ENCODE results near the gene SLC17A9. TPM values are rescaled to one million over a fixed set of nuclear protein-coding genes. Genes with fewer than 3 reads are reported as not detected.

The SLC17A9 gene
- polyA plus RNA-seq, 2 donors = 1.0 to 3.3 TPM

DNA sequence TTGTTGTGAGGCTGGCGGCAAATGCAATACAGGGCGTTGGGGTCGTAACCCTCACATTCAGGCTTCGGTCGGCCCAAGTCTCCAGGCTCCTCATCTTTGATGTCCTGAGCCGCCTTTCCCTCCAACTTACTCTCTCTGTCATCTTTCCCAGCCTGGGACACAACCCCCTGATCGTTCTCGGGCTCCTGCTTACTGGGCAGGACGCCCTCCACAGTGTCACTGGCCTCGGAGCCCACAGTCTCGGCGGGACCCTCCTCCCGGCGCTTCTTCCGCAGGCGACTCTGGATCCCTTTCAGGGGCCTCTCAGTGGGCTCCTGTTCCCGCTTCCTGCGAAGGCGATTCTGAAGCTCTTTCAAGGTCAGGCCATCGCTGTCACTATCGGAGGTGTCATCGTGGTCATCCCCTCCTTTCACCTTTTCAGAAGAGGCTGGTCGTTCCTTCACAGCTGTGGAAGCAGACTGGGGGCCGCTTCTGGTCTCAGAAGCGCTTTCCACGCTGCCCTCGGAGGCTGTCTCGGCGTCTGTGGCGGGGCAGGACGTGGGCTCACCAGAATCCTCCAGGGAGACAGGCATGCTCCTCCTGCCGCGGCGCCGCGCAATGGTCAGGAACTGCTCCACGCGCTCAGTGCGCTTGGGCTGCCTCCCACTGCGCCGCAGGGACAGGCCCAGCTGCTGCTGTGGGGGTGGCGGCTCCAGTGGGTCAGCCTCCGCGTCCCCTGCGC lies 41.6 kb upstream of the SLC17A9 start:
- WGBS, 2 donors = 96% methylated on average over 45 of the region's 45 CpGs

DNA sequence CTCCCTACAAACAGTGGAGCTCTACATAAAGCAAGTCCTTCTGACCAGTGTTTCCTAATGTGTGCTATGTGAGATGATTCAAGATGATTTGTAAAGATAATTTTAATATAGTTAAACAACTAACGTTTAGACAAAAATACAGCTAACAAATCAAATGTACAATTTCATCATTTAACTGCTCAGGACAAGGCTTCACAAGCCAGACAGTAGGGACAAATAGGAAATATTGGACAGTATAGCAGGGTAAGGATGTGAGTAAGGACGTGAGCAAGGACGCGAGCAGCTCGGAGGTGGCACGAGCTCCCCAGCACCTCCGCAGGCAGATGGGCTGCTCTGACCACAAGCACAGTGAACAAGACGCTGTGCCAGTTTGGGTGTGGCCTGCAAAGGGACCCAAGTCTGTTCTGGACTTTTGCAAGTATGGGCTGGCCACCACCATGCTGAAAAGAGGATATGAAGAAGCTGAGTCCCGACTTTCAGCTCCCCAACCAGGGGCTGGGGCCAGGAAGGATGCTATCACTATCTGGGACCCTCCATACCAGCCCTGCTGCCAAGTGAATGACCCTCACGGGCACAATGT lies 40.7 kb upstream of the SLC17A9 start:
- WGBS, 2 donors = 75 to 79% methylated on average over 10 of the region's 10 CpGs
- Histone ChIP-seq H3K9me3 (ENCODE audit: control insufficient read depth in 2 of 2, insufficient read depth in 1 of 2, low read depth in 1 of 2, low read length in 1 of 2) (no peaks in the 10 kb centered on the region), H3K27ac (ENCODE audit: low read depth in 2 of 2, low read length in 1 of 2) (no peak overlapping the region), H3K27me3 (ENCODE audit: control insufficient read depth in 1 of 2, insufficient read depth in 2 of 2, low read length in 2 of 2) (no peaks in the 10 kb centered on the region), H3K36me3 (ENCODE audit: control insufficient read depth in 2 of 2, insufficient read depth in 2 of 2, low read length in 1 of 2) (peaks cover 19 to 40% of the 10 kb centered on the region in 2 donors), H3K4me3 (ENCODE audit: low read depth in 1 of 2, low read length in 2 of 2) (no peak overlapping the region), H3K4me1 (ENCODE audit: control insufficient read depth in 2 of 2, insufficient read depth in 2 of 2, low read length in 1 of 2) (peaks cover 0 to 2% of the 10 kb centered on the region in 2 donors)

More for the DNA sequence above, 41.6 kb upstream of the SLC17A9 start:
- Histone ChIP-seq H3K4me3 (ENCODE audit: low read depth in 1 of 2, low read length in 2 of 2) (no peak overlapping the region), H3K4me1 (ENCODE audit: control insufficient read depth in 2 of 2, insufficient read depth in 2 of 2, low read length in 1 of 2) (peaks cover 0 to 2% of the 10 kb centered on the region in 2 donors), H3K27me3 (ENCODE audit: control insufficient read depth in 1 of 2, insufficient read depth in 2 of 2, low read length in 2 of 2) (no peaks in the 10 kb centered on the region), H3K9me3 (ENCODE audit: control insufficient read depth in 2 of 2, insufficient read depth in 1 of 2, low read depth in 1 of 2, low read length in 1 of 2) (no peaks in the 10 kb centered on the region), H3K36me3 (ENCODE audit: control insufficient read depth in 2 of 2, insufficient read depth in 2 of 2, low read length in 1 of 2) (peaks cover 26 to 48% of the 10 kb centered on the region in 2 donors), H3K27ac (ENCODE audit: low read depth in 2 of 2, low read length in 1 of 2) (no peak overlapping the region)

DNA sequence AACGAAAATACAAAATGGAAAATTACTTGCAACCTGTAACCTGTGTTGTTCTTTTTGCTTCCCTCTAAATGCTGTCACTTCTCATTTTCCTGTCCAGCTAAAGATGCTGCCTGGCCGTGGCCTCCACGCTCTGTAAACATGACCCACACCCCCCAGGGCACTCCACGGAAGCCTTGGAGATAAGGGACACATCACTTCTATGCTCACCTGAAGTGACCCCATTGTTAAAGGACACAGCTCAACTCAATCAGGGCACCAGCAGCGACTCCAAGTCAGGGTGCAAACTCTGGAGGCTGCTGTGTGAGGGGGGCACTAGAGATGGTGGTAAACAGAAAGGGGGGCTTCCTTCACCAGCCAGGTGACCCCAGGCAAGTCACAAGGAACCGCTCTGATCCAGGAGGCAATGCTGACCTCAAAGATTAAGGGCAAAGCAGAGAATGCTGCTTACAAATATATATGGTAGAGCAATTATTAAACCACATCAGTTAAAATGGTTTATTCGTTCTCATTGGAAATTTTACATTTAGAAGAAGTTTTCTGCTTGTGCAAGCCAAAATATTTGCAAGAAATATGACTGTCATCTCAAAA lies 39.4 kb upstream of the SLC17A9 start:
- peaks cover 14 to 36% of the 10 kb centered on the region in 2 donors for H3K36me3 ChIP-seq (ENCODE audit: control insufficient read depth in 2 of 2, insufficient read depth in 2 of 2, low read length in 1 of 2)
- no peak overlapping the region for H3K27ac ChIP-seq (ENCODE audit: low read depth in 2 of 2, low read length in 1 of 2)
- no peaks in the 10 kb centered on the region for H3K27me3 ChIP-seq (ENCODE audit: control insufficient read depth in 1 of 2, insufficient read depth in 2 of 2, low read length in 2 of 2)
- H3K4me1 ChIP-seq (ENCODE audit: control insufficient read depth in 2 of 2, insufficient read depth in 2 of 2, low read length in 1 of 2) = peaks cover 0 to 6% of the 10 kb centered on the region in 2 donors
- no peak overlapping the region for H3K4me3 ChIP-seq (ENCODE audit: low read depth in 1 of 2, low read length in 2 of 2)
- no peaks in the 10 kb centered on the region for H3K9me3 ChIP-seq (ENCODE audit: control insufficient read depth in 2 of 2, insufficient read depth in 1 of 2, low read depth in 1 of 2, low read length in 1 of 2)
- 80 to 82% methylated on average over 7 of the region's 7 CpGs for WGBS, 2 donors

DNA sequence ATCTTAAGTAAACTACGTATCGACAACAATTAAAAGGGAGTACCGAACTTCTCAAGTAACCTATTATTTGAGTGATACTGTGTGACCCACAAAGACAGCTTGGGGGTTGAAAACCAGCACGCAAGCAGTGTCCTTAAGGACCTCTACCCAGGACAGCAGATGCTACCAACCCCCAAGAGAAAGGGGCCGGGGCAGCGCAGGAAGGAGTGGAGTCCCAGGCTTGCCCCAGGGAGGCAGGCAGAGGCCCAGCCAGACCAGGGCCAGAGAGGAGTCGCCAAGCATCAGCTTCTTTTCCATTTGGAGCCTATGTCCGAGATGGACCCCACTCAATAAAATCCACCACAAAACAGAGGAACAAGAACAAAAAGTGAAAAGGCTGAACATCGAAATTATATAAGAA lies 38.1 kb upstream of the SLC17A9 start:
- Histone ChIP-seq H3K27me3 (ENCODE audit: control insufficient read depth in 1 of 2, insufficient read depth in 2 of 2, low read length in 2 of 2) (no peaks in the 10 kb centered on the region), H3K9me3 (ENCODE audit: control insufficient read depth in 2 of 2, insufficient read depth in 1 of 2, low read depth in 1 of 2, low read length in 1 of 2) (no peaks in the 10 kb centered on the region), H3K4me3 (ENCODE audit: low read depth in 1 of 2, low read length in 2 of 2) (no peak overlapping the region), H3K27ac (ENCODE audit: low read depth in 2 of 2, low read length in 1 of 2) (no peak overlapping the region), H3K36me3 (ENCODE audit: control insufficient read depth in 2 of 2, insufficient read depth in 2 of 2, low read length in 1 of 2) (peaks cover 12 to 26% of the 10 kb centered on the region in 2 donors), H3K4me1 (ENCODE audit: control insufficient read depth in 2 of 2, insufficient read depth in 2 of 2, low read length in 1 of 2) (peaks cover 0 to 6% of the 10 kb centered on the region in 2 donors)
- 77 to 82% methylated on average over 9 of the region's 9 CpGs for WGBS, 2 donors

DNA sequence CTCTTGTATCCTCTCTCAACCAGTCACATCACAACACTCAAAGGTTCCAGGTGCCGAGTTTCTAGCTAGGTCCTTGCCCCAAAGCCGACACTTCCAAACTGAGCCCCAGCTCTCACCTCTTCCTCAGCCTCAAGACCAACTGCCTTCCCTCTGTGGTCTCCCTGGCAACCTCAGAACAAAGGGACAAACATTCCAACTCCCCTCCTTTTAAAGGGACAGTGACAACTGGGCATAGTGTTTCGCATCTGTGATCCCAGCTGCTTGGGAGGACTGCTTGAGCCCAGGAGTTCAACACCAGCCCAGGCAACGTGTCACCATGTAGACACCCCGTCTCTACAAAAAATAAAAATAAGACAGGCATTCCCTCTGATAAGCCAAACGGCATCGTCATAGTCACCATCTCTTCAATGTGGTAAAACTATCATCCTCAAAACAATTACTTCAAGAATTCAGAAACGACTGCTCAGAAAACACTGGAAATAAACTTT lies 37.5 kb upstream of the SLC17A9 start:
- Histone ChIP-seq H3K36me3 (ENCODE audit: control insufficient read depth in 2 of 2, insufficient read depth in 2 of 2, low read length in 1 of 2) (peaks cover 12 to 22% of the 10 kb centered on the region in 2 donors), H3K4me3 (ENCODE audit: low read depth in 1 of 2, low read length in 2 of 2) (no peak overlapping the region), H3K4me1 (ENCODE audit: control insufficient read depth in 2 of 2, insufficient read depth in 2 of 2, low read length in 1 of 2) (peaks cover under 1 to 10% of the 10 kb centered on the region in 2 donors), H3K27me3 (ENCODE audit: control insufficient read depth in 1 of 2, insufficient read depth in 2 of 2, low read length in 2 of 2) (no peaks in the 10 kb centered on the region), H3K9me3 (ENCODE audit: control insufficient read depth in 2 of 2, insufficient read depth in 1 of 2, low read depth in 1 of 2, low read length in 1 of 2) (no peaks in the 10 kb centered on the region), H3K27ac (ENCODE audit: low read depth in 2 of 2, low read length in 1 of 2) (no peak overlapping the region)
- 39 to 43% methylated on average over 8 of the region's 8 CpGs for WGBS, 2 donors

DNA sequence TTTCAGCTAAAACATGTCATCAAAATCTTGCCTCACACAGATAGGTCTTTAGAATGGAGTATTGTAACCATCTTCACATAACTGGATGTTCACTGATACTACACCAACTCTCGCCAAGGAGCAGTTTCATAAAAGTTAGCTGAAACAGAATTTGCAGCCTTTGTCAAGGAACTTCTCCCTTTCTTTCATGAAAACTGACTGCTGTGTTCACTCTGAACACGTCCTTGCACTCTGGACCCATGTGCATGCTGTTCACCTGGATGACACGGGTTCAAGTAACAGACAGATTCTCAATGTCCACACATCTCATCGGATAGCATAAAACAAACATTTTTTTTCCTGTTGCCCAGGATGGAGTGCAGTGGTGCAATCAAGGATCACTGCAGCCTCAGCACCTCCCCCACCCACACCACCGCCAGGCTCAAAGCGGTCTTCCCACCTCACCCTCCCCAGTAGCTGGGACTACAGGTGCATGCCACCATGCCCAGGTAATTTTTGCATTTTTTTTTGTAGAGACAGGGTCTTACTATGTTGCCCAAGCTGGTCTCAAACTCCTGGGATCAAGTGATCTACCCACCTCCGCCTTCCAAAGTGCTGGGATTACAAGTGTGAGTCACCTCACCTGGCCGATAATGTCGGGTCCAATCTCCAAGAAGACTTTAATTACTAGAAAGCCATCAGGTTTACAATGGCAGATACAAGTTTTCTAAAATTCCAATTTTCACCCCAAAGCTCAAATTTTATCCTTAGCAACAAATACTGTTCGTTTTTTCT lies 35.6 kb upstream of the SLC17A9 start:
- Histone ChIP-seq H3K4me3 (ENCODE audit: low read depth in 1 of 2, low read length in 2 of 2) (no peak overlapping the region), H3K27ac (ENCODE audit: low read depth in 2 of 2, low read length in 1 of 2) (no peak overlapping the region), H3K4me1 (ENCODE audit: control insufficient read depth in 2 of 2, insufficient read depth in 2 of 2, low read length in 1 of 2) (peaks cover 3 to 15% of the 10 kb centered on the region in 2 donors), H3K9me3 (ENCODE audit: control insufficient read depth in 2 of 2, insufficient read depth in 1 of 2, low read depth in 1 of 2, low read length in 1 of 2) (no peaks in the 10 kb centered on the region), H3K27me3 (ENCODE audit: control insufficient read depth in 1 of 2, insufficient read depth in 2 of 2, low read length in 2 of 2) (no peaks in the 10 kb centered on the region), H3K36me3 (ENCODE audit: control insufficient read depth in 2 of 2, insufficient read depth in 2 of 2, low read length in 1 of 2) (peaks cover 0 to 5% of the 10 kb centered on the region in 2 donors)
- 61 to 67% methylated on average over 10 of the region's 10 CpGs for WGBS, 2 donors

DNA sequence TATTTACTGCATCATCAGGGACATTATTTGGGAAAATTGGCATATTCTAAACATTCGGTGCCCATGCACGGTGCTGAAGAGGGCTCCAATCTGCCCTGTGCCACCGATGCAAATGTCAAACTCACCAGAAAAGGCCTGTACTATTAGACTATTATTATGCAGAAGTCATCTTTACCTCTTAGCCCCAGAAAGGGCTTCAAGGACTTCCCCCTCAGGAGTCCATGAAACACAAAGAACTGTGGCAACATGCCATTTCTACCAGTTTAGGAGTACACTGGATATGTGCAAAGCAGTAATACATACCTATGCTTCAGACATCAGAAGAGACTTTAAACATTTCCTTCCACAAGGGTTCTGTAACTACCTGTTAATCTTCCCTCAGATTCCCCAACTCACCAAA lies 34.8 kb upstream of the SLC17A9 start:
- WGBS, 2 donors = 54 to 67% methylated on average over 3 of the region's 3 CpGs
- no peak overlapping the region for H3K27ac ChIP-seq (ENCODE audit: low read depth in 2 of 2, low read length in 1 of 2)
- H3K27me3 ChIP-seq (ENCODE audit: control insufficient read depth in 1 of 2, insufficient read depth in 2 of 2, low read length in 2 of 2) = no peaks in the 10 kb centered on the region
- no peaks in the 10 kb centered on the region for H3K9me3 ChIP-seq (ENCODE audit: control insufficient read depth in 2 of 2, insufficient read depth in 1 of 2, low read depth in 1 of 2, low read length in 1 of 2)
- peaks cover 0 to 7% of the 10 kb centered on the region in 2 donors for H3K36me3 ChIP-seq (ENCODE audit: control insufficient read depth in 2 of 2, insufficient read depth in 2 of 2, low read length in 1 of 2)
- no peak overlapping the region for H3K4me3 ChIP-seq (ENCODE audit: low read depth in 1 of 2, low read length in 2 of 2)
- H3K4me1 ChIP-seq (ENCODE audit: control insufficient read depth in 2 of 2, insufficient read depth in 2 of 2, low read length in 1 of 2) = peaks cover 3 to 22% of the 10 kb centered on the region in 2 donors

DNA sequence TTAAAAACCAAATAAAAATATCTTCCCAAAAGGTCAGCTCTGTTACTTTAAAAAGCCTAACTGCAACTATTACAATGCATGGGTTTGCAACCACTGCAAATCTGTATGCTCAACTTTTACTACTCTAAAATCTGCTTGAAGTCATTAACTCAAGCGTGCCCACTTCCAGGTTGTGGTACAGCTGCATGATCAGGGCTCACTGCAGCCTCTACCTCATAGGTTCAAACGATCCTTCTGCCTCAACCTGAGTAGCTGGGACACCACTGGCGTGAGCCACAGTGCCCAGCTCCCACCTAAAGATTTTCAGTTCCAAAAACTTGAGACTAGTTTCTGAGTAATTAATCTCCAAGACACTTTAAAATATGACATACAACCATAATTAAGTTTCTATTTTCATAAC lies 34.4 kb upstream of the SLC17A9 start:
- Histone ChIP-seq H3K4me1 (ENCODE audit: control insufficient read depth in 2 of 2, insufficient read depth in 2 of 2, low read length in 1 of 2) (peaks cover 3 to 22% of the 10 kb centered on the region in 2 donors), H3K27ac (ENCODE audit: low read depth in 2 of 2, low read length in 1 of 2) (no peak overlapping the region)
- WGBS, 2 donors = 42 to 46% methylated on average over 3 of the region's 3 CpGs

DNA sequence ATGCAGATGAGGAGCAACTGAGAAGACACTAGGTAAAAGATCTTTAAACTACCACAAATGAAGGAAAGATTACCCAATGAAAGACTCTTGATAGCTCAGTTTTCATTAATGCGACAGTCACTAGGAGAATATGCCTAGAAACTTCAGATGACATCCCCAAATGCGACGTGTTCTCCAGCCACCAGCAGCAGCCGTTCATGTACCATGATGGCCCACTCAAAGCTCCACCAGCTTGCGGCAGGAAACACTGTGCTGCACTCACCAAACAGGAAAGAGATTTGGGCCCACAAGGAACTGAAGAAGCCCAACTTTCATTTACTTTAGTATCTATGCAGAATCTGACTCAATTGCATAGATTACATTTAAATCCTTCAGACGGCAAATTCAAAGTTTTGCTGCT lies 33.7 kb upstream of the SLC17A9 start:
- Histone ChIP-seq H3K27ac (ENCODE audit: low read depth in 2 of 2, low read length in 1 of 2) (peak overlapping the region in 1 of 2 donors; percentile 27), H3K4me1 (ENCODE audit: control insufficient read depth in 2 of 2, insufficient read depth in 2 of 2, low read length in 1 of 2) (peaks cover 3 to 23% of the 10 kb centered on the region in 2 donors), H3K27me3 (ENCODE audit: control insufficient read depth in 1 of 2, insufficient read depth in 2 of 2, low read length in 2 of 2) (no peaks in the 10 kb centered on the region), H3K4me3 (ENCODE audit: low read depth in 1 of 2, low read length in 2 of 2) (no peak overlapping the region), H3K36me3 (ENCODE audit: control insufficient read depth in 2 of 2, insufficient read depth in 2 of 2, low read length in 1 of 2) (peaks cover 0 to 4% of the 10 kb centered on the region in 2 donors), H3K9me3 (ENCODE audit: control insufficient read depth in 2 of 2, insufficient read depth in 1 of 2, low read depth in 1 of 2, low read length in 1 of 2) (no peaks in the 10 kb centered on the region)
- WGBS, 2 donors = 50 to 63% methylated on average over 6 of the region's 6 CpGs

More for the DNA sequence above, 34.4 kb upstream of the SLC17A9 start:
- Histone ChIP-seq H3K27me3 (ENCODE audit: control insufficient read depth in 1 of 2, insufficient read depth in 2 of 2, low read length in 2 of 2) (no peaks in the 10 kb centered on the region), H3K4me3 (ENCODE audit: low read depth in 1 of 2, low read length in 2 of 2) (no peak overlapping the region), H3K9me3 (ENCODE audit: control insufficient read depth in 2 of 2, insufficient read depth in 1 of 2, low read depth in 1 of 2, low read length in 1 of 2) (no peaks in the 10 kb centered on the region), H3K36me3 (ENCODE audit: control insufficient read depth in 2 of 2, insufficient read depth in 2 of 2, low read length in 1 of 2) (peaks cover 0 to 5% of the 10 kb centered on the region in 2 donors)

All from esophagus (tissue), 2 donors.